GM21619 (cell line): ENCODE data around the gene ADGRL1.
"Not testable (repeated sequence)": the region's sequence is repeated elsewhere in the genome, so short reads cannot be mapped to it uniquely, and the experiment has no call there.

Experiments
- ATAC-seq: cut with Tn5 transposase; IDR thresholded peaks from one replicate; pipeline ENCODE4 v1.9.1; 2021; ENCODE audit not compliant: unreplicated experiment

The ADGRL1 gene

DNA sequence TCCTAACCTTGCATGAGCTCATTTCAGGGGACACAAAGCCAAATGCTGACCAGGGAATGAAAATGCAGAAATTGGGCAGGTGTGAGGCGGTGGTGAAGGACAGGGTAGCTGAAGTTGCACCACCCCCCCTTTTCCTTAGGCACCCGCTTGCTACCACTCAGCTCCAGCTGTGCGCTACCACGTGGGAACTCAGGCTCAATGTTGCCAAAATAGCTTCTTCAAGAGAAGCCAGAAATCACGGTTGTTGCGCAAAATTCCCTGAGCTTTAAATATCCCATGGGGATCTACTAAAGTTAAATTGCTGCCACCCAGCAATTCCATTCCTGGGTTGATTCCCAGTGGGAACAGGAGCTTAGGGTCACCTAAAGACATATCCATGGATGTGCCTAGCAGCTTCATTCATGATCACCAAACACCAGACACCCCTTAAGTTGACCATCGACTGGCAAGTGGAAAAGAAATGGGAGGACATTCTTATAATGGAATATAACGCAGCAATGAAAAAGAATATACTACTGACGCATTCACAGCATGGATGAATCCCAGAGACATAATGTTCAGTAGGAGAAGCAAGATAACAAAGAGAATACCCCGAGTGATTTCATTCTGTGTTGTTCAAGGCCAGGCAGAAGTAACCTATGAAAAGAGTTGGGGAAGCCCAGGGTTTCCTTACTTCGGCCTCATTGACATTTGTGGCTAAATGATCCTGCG, 12.8 kb upstream of the ADGRL1 start:
- no peak for ATAC-seq

DNA sequence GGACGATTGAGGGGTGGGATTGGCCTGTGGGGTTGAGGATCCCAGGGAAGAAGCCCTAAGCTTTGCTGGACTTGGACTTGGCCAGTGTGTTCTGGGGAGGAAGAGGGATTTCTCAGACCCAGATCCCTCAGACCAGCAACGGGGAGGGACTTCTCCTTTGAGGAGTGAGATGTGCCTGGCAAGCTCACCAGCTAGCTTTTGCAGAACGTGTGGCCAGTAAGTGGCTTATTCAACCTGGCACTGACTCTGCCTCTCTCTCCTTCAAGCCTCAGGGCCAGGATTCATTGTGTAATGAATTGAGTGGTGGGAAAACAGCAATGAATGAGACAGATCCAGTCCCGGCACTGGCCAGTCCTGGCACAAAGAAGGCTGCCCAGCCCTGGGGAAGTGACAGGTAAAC, 11.9 kb upstream of the ADGRL1 start:
- not testable (repeated sequence) for ATAC-seq

DNA sequence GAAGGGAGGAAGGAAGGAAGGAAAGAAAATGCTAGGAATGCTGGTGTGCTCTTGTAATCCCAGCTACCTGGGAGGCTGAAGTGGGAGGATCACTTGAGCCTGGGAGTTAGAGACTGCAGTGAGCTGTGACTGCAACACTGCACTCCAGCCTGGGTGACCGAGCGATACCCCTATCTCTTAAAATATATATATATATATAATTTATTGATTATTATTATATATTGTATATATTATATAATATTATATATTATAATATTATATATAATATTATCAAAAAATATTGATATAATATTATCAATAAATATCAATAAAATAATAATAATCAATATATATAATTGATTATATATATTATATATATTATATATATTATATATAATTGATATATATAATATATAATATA, 8.6 kb upstream of the ADGRL1 start:
- no peak for ATAC-seq

DNA sequence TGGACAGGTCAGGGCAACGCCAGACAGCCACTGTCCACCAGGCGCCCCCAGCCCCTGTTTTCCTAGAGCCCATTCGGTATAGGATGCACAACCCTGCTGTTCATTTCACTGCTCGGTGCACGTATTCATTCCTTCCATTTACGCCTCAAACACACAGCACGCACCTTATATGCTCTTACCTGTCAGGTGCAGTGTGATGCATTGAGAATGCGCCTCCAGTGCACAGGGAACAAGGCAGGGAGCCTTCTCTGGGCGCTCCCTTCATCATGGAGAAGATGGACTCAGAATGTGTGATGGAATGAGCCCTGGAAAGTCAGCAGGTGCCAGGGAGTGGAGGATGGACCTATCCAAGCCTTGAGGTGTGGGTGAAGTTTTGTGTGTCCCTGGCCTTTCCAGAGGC, 4.2 kb upstream of the ADGRL1 start:
- ATAC-seq = not testable (repeated sequence)

DNA sequence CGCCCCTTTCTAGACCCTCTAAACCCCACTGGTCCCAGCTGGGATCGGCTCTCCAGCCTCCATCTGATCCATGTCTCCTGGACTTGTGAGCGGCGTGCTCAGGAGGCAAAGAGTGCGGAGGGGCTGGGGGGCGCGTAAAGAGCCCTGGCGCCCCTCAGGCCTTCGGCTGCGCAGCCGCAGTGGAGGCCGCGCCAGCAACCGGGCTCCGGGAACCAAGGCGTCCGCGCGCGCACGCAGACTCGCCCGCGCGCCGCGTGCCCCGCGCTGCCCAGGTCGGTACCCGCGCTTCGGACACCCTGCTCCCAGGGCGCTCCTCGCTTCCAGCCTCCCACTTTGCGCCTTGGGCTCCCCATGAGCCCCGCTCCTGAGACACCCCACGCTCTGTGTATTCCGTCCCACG, 3.4 kb upstream of the ADGRL1 start:
- not testable (repeated sequence) for ATAC-seq

DNA sequence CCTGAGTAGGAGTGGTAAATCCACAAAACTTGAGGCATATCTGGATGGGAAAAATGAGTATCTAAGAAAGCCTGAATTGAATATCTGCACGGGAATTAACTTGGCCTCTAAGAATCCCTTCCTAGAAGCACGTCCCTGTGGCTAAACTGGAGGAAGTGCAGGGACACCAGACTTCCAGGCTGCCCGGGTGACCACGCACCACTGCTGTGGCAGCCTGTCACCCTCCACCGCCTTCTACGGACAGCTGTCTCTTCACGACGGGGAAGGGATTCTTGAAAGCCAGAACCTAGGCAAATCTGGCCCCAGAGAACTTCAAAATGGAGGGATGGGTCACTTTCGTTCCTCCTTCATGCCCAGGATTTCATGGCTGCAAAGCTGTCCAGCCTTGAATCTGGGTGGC, 2.5 kb upstream of the ADGRL1 start:
- not testable (repeated sequence) for ATAC-seq

DNA sequence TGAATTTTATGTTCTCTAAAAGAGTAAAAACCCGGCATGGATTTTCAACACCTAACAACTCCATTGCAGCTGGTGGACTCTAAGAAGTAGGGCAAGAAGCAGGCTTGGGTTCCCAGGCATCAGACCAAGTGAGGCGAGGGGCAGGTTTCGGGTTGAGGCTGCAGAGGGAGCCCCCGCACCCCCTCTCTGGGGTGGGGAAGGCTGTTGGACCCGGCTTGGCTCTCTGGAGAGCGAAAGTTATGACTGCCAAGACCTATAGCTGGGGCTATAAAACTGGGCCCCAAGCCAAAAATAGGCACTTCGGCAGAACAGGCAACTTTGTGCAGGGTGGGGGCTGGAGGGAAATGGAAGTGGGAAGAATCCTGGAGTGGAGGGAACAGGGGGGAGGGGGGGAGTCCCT, 1.8 kb upstream of the ADGRL1 start:
- ATAC-seq = not testable (repeated sequence)

DNA sequence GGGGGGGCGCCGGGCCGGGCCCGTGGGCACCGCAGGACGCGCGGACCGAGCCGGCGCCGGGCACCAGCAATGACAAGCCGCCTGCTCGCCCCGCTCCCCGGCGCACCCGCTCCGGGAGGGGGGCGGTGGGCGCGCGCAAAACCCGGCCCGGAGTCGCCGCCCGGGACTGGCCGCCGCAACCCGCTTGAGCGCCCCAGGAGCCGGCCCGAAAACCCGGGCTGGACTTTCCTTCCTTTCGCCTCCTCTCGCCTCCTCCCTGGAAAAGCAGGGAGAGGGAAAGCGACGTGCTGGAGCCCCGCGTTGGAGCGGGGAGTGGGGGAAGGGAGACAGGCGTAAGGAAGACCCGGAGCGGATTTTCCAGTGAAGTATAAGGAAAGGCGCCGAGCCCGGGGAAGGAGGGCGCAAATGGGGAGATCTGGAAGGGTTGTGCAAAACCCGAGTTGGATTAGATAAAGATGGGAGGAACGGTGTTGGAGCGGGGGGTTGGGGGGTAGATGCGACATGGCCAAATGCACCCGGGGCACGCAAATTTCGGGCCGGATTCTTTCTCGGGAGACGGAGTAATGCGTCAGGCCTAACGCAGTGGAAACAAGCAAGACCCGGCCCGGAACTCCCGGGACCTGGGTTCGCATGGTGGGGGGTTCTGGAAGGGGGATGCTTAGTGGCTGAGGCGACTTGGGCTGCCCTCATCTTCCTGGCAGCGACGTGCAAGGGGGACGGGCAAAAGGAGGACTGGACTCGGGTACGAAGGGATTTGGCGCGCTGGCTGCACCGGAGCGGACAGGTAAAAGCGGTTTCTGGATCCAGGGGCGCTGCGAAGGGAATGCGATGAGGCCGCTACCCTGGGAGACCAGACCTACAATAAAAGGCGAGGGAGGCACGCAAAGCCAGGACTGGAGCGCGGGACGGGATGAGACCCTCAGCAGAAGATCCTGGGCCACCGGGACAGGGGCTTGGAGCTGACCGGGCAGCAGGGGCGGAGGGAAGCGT, 1.1 kb upstream of the ADGRL1 start:
- not testable (repeated sequence) for ATAC-seq

DNA sequence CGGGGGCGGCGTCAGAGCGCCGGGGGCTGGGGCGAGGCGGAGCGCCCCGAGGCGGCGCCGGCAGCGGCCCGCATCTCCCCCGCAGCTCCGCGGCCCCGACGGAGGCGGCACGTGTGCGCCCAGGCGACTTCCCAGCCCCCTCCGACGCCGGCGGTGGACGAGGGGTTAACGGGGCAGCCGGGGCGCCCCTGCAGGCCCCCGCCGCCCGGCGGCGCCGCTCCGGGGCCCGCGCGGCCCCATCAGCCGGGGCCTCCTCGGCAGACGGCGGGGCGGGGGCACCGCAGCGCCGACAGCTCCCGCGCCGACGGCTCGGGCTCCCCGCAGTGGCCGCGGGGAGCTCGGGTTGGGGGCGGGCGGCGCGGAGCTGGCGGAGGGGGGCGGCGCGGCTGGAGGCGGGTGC, 339 bp upstream of the ADGRL1 start:
- ATAC-seq = not testable (repeated sequence)

DNA sequence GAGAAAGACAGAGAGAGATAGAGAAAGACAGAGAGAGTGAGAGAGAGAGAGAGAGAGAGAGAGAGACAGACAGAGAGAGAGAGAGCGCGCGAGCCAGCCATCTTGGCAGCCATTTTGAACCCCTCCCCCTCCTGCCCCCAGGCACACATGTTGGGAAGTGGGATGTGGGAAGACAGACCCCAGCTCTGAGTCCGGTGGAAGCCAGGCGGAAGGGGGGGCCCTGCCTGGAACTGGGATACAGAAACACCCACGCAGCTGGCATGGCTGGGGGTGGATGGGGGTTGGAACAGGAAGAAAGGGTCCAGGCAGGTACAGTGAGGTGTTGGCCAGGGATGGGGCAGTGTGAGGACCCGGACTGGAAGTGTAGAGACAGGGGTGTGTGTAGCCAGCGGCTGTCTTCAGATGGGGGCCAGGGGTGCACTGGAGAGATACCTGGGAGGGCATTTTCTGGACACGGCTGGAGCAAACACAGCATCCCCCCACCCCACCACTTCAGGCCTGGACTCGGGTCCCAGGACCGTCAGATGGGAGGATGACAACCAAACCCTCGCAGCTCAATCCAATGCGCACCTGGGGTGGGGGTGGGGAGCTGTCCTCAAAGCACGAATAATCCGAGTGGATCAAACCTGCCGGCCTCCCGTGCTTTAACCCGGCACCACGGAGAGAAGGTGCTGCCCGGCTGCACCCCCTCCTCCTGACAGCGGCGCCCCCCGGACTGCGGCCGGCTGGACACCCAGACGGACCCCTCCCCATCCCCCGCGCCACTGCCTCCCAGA, 1.1 kb downstream of the ADGRL1 start:
- not testable (repeated sequence) for ATAC-seq

DNA sequence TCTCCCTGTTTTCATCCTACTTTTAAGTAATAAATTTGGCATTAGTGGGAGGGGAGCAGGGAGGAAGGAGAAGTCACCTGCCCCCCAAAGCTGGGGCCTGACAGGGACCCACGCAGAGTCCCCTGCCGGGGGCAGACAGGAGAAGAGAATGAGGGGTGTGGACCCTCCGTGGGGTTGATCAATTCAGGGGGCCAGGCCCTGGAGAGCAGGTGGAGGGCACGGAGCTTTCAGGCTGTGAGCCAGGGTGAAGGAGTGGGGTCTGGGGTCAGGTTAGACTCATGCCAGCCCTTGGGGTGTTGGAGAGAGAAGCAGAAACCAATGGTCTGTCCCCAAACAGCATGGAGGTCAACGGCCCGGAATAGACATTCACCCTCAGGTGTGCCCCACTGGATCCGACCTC, 1.8 kb downstream of the ADGRL1 start:
- not testable (repeated sequence) for ATAC-seq

DNA sequence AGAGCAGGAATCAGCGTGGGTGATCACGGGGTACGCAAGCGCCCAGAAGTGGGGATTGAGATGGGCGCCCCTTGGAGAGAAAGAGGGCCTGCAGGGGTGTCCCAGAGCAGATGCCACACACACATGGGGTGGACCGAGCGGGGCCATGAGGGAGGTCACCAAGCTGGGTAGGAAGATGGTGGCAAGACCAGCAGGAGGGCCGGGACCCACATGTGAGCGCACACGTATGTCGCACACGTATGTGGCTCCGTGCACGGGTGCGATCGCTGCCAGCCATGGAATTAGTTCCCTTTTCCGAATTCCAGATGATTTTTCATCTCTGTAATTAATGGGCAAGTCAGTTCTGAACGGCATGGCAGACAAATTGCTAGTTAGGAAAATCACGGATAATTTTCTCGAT, 2.2 kb downstream of the ADGRL1 start:
- not testable (repeated sequence) for ATAC-seq

DNA sequence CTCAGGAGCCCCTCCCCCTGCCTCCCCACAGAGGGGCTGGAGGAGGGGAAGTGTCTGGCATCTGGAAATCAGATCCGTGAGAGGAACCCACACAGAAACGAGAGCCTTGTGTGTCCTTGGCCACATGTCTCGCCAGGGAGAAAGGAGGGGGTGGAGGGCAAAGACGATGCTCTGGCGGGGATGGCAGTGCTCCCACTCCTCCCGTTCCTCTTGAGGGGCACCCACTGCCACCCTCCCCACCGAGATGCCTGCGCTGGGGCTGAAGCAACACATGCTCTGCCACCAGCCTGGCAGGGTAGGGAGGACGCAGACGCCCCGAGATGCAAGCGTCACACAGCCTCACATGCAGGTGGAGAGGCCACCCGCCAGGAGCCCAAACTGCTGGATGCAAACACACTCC, 2.8 kb downstream of the ADGRL1 start:
- no peak for ATAC-seq

DNA sequence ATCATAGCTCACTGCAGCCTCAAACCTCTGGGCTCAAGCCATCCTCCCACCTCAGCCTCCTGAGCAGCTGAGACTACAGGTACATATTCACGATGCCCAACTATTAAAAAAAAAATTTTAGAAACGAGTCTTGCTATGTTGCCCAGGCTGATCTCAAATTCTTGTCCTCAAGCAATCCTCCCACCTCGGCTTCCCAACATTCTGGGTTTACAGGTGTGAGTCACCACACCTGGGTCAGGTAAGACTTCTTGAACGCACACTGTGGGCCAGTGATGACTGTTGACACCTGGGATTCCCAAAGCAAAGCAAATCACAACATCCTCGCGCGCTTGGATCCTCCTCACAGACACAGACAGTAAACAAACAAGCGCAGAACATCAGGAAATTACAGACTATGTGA, 4.5 kb downstream of the ADGRL1 start:
- not testable (repeated sequence) for ATAC-seq

DNA sequence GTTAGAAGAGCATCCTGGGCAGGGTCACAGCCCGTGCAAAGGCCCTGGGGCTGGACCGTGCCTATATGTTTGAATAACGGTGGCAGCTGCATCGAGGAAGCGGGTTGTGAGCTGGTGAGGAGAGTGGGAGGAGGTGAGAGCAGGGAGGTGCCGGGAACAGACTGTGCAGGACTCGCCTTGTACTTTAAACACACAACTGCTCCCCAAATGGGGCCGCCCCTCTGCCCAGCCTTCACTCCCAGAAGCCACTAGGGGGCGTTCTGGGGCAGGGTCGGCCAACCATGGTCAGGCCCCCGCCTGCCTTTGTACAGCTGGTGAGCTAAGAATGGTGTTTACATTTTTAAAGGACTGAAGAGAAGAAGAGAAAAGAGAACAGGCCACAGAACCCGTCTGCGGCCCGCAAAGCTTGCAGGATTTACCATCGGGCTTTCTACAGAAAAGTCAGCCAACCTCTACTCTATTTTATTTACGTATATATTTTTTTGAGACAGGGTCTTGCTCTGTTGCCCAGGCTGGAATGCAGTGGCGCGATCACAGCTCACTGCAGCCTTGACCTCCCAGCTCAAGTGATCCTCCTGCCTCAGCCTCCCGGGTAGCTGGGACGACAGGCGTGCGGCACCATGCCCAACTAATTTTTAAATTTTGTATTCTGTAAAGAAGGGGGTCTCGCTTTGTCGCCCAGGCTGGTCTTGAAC, 5.7 kb downstream of the ADGRL1 start:
- ATAC-seq = not testable (repeated sequence)

DNA sequence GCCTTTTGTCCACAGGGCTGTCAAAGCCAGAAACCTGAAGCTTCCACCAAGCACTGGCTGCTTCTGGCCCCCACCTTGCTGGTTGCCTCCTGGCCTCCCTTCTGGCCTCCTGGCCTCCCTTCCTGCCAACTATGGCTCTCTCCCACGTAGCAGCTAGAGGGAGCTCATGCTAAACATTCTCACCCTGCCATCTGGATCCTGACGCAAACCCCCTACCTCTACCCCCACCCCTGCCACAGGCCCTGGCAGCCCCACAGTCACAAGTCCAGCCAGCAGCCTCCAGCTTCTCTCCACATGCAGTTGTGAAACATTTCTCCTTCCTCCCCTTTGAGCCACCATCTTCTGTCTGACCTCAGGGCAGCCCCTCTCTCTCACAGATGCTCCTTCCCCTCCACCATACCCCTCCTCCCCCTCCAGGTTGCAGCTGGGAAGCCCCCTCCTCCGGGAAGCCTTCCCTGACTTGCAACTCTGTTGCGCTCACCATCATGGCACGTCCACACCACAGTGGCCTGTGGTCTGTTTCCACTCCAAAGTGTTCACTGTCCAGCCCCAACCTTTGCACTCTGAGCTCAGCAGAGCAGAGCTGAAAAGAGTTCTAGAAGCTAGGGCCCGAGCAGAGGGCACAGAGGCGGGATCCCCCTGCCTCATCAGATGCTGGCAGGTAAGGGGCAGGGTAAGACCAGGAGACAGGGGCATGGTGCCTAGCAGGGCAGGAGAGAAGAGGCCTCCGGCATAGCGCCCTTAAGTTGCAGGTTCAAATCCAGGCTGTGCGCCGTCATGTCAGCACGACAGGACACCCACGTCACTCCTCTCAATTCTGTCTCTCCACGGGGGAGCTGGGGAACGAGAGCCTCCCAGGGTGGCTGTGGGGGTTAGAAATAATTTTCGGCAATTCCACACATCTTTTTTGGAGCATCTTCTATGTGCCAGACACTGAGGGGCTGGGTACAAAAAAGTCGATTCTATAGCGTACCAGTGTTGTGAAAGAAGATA, 7.3 kb downstream of the ADGRL1 start:
- no peak for ATAC-seq

DNA sequence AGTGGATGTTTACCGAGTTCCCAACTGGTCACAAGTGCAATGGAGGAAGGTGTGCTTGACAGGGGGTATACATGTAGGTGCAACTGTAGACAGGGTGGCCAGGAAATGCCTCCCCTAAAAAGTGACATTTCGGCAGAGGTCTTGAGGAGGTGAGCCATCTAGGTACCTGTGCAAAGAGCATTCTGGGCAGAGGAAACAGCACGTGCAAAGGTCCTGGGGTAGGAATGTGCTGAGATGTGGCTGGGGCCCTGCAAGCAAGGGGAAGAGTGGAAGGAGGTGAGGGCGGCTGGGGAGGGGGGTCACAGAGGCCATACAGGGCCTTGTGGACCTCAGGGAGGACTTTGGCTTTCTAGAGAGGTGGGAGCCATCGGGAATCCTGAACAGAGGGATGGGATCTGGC, 8.1 kb downstream of the ADGRL1 start:
- ATAC-seq = no peak

DNA sequence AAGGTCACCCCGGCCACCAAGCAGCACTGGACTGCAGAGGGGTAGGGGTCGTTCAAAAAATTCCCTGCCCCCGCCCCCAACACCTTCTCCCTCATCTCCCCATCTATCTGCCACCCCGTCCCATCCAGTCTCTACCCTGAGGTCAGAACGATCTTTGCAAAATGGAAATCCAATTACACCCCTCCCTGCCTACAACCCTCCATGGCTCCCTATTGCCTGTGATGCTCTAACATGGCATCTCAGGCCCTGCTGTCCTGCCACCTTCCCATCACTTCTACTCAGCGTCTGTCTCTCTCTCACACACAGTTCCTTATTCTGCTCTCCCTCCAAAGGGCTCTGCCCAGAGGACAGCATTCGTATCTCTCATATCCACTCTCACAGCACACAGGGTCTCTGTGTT, 8.7 kb downstream of the ADGRL1 start:
- ATAC-seq = not testable (repeated sequence)

DNA sequence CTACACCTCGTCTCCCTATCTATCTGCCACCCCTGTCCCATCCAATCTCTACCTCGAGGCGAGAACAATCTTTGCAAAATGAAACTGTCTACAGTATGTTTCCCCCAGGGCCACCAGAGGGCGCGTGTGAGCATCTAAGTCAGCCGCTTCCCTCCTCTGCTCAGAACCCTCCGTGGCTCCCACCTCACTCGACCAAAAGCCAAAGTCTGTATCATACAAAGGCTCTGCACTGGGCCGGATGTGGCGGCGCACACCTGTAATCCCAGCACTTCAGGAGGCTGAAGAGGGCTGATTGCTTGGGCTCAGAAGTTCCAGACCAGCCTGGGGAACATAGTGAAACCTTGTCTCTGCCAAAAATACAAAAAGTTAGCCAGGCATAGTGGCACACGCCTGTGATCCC, 9.9 kb downstream of the ADGRL1 start:
- ATAC-seq = not testable (repeated sequence)
